SK-N-MC (cell line): ENCODE results near the gene CDH23.

ENCODE experiments used
- EZH2 ChIP-seq: fragments of 200-600 bp; sonication (generic); IDR thresholded peaks from one replicate; pipeline ENCODE4 v1.6.1; 2017; ENCODE audit warnings: antibody characterized with exemption
- FOXP2 ChIP-seq: optimal IDR thresholded peaks from 2 replicates; pipeline ENCODE3; 2011; ENCODE audit warnings: mild to moderate bottlenecking, moderate library complexity; ENCODE audit not compliant: insufficient read depth; ENCODE audit errors: extremely low read length, control extremely low read depth
- POLR2AphosphoS5 ChIP-seq: IDR thresholded peaks from 2 replicates; pipeline ENCODE4 v1.6.1; 2012; ENCODE audit warnings: mild to moderate bottlenecking, low read depth, low read length, borderline replicate concordance

GRCh38 chr10:71705582-71705981 is 308.9 kb downstream of the CDH23 start:
- no peak for TF ChIP-seq EZH2
- TF ChIP-seq POLR2AphosphoS5: no peak
- no peak for TF ChIP-seq FOXP2
